Common myeloid progenitor, CD34-positive (primary cell): ENCODE results near the gene KRTAP2-3.
"Not testable (repeated sequence)": the region's sequence is repeated elsewhere in the genome, so short reads cannot be mapped to it uniquely, and the experiment has no call there.

ENCODE experiments used
- CTCF ChIA-PET: fragments of 350-600 bp; sonication (Branson Sonifier 250); formaldehyde crosslinking; loops from one replicate; lab custom pipeline; 2021; ENCODE audit warnings: antibody characterized with exemption; lab: Charles Lee
- POLR2A ChIA-PET: fragments of 350-600 bp; sonication (Branson Sonifier 250); formaldehyde crosslinking; loops from one replicate; lab custom pipeline; 2021; ENCODE audit warnings: antibody characterized with exemption; lab: Charles Lee
- DNase-seq, 3 donors: peaks; one replicate each; pipeline versions ENCODE4 v3.0.0 to v3.0.0-alpha.2; 2013
- H3K27ac ChIP-seq, 2 experiments: 1 replicate in 1 of 2; 2 replicates in 1 of 2; pipeline ENCODE4 v1.7.0; 2013; ENCODE audit warnings: inconsistent platforms in 2 of 2, low read length in 2 of 2, mild to moderate bottlenecking in 2 of 2, low read depth in 1 of 2, moderate library complexity in 1 of 2; ENCODE audit not compliant: severe bottlenecking in 2 of 2, insufficient read depth in 1 of 2, poor library complexity in 1 of 2
- H3K27me3 ChIP-seq, 5 experiments: replicated peaks in 2 of 5; 1 replicate in 3 of 5; 2 replicates in 2 of 5; pipeline versions ENCODE4 v1.6.1 to v1.7.0; 2013; ENCODE audit warnings: low read length in 4 of 5, mild to moderate bottlenecking in 2 of 5, moderate library complexity in 2 of 5, inconsistent platforms in 1 of 5; ENCODE audit not compliant: insufficient read depth in 5 of 5, control insufficient read depth in 4 of 5
- H3K36me3 ChIP-seq, 4 experiments: 1 replicate in 2 of 4; 2 replicates in 2 of 4; pipeline versions ENCODE4 v1.6.1 to v1.7.0; 2013; ENCODE audit warnings: low read length in 3 of 4, control low read depth in 1 of 4, mild to moderate bottlenecking in 1 of 4; ENCODE audit not compliant: control insufficient read depth in 4 of 4, insufficient read depth in 4 of 4
- H3K4me1 ChIP-seq, 4 experiments: 1 replicate in 3 of 4; 2 replicates in 1 of 4; pipeline versions ENCODE4 v1.6.1 to v1.7.1; 2013; ENCODE audit warnings: low read length in 3 of 4, mild to moderate bottlenecking in 3 of 4, control low read depth in 1 of 4, inconsistent platforms in 1 of 4, moderate library complexity in 1 of 4; ENCODE audit not compliant: control insufficient read depth in 4 of 4, insufficient read depth in 4 of 4; ENCODE audit errors: control extremely low read depth in 1 of 4
- H3K4me3 ChIP-seq, 7 experiments: 1 replicate in 4 of 7; 2 replicates in 3 of 7; pipeline versions ENCODE4 v1.5.1 to v1.7.0; 2013; ENCODE audit warnings: mild to moderate bottlenecking in 7 of 7, low read length in 6 of 7, moderate library complexity in 6 of 7, inconsistent platforms in 2 of 7, low read depth in 2 of 7, control low read depth in 1 of 7; ENCODE audit not compliant: insufficient read depth in 4 of 7, control insufficient read depth in 1 of 7; ENCODE audit errors: extremely low read depth in 1 of 7
- H3K9me3 ChIP-seq, 5 experiments: 1 replicate in 4 of 5; 2 replicates in 1 of 5; pipeline versions ENCODE4 v1.6.1 to v1.7.1; 2013; ENCODE audit warnings: low read length in 4 of 5, mild to moderate bottlenecking in 2 of 5, inconsistent platforms in 1 of 5, low read depth in 1 of 5, moderate library complexity in 1 of 5; ENCODE audit not compliant: control insufficient read depth in 4 of 5, insufficient read depth in 2 of 5; ENCODE audit errors: control extremely low read depth in 1 of 5
- WGBS: methylation state at CpG from one replicate; pipeline ENCODE4 v1.1.5; 2013; ENCODE audit not compliant: insufficient coverage; 5-methylcytosine and 5-hydroxymethylcytosine counted together

KRTAP2-3 gene

DNA sequence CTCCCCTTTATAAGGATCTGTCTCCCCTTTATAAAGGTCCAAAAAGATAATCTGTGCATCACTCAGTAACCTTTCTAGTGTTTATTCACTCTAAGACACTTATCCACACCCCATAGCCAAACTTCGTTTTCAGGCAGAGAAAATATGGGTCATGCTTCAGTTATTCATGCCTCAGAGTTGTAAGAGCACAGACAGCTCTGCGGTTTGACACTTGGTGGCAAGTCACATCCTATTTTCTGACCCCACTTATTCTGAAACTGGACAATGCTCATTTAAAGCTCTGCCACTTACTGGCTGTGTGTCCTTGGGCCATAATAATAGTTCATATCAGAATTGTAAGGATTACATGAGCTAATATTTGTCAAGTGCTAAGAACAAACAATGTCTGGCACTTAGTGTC, 10.8 kb downstream of the KRTAP2-3 start:
- POLR2A ChIA-PET, result no interaction called here
- CTCF ChIA-PET, result no interaction called here
- no peak overlapping the region for H3K27ac ChIP-seq
- H3K4me3 ChIP-seq, result no peak overlapping the region
- peaks cover 0 to 2% (median 0%) of the 10 kb centered on the region in 5 experiments for H3K9me3 ChIP-seq
- 87% methylated on average over 2 of the region's 2 CpGs for WGBS
- peaks cover 0 to 25% (median 3%) of the 10 kb centered on the region in 5 experiments for H3K27me3 ChIP-seq
- H3K4me1 ChIP-seq, result no peaks in the 10 kb centered on the region
- no peaks in the 10 kb centered on the region for H3K36me3 ChIP-seq
- DNase-seq, result no peak

DNA sequence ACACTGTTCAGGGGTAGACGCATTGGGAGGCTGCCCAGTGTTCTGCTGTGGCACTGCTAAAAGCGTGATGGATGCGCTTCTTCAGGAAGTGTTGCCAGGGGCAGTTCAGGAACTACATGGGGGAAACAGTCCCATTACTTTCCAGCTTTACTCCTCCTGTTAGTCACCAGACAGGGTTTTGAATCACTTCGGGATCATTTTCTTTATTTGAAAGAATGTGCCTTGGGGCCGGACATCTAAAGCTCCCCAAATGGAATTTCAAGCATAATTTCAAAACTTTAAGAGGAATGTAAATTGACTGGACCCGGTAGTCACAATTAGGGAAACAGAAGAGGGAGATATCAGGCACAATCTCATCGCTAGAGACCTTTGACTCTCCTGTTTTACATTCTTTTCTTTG, 11.5 kb downstream of the KRTAP2-3 start:
- H3K9me3 ChIP-seq, result peaks cover 0 to 3% (median under 1%) of the 10 kb centered on the region in 5 experiments
- no peak for DNase-seq
- 84% methylated on average over 5 of the region's 7 CpGs for WGBS
- no peaks in the 10 kb centered on the region for H3K36me3 ChIP-seq
- CTCF ChIA-PET, result no interaction called here
- H3K27ac ChIP-seq, result no peak overlapping the region
- no peaks in the 10 kb centered on the region for H3K4me1 ChIP-seq
- H3K27me3 ChIP-seq, result peaks cover 0 to 25% (median 3%) of the 10 kb centered on the region in 5 experiments
- POLR2A ChIA-PET, result no interaction called here
- no peak overlapping the region for H3K4me3 ChIP-seq

DNA sequence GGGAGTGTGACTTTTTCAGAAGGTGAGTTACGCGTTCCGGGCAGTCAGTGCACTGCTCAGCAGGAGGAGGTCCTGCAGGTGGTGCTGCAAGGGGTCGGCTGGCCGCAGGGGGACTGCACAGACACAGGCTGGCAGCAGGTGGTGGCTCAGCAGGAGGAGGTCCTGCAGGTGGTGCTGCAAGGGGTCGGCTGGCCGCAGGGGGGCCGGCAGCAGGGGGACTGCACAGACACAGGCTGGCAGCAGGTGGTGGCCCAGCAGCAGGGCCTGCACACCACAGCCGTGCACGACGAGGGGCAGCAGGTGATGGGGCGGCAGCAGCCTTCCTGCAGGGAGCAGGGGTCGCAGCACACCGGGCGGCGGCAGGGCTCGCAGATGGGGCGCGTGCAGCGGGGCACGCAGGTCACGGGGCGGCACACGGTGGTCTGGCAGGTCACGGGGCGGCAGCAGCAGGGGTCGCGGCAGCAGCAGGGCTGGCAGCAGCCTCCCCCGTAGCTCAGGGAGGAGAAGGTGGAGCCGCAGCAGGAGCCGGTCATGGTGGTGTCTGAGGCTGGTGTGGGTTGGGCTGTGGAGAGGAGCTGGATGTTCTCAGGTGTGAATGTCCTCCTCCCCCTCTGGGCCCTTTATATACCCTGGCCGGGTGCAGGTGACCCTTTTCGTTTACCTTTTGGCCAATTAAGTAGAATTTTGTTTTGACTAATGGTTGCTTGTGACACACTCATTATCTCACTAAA, 13.0 kb downstream of the KRTAP2-3 start, which contains the start of gene KRTAP2-1:
TSS of gene KRTAP2-1 (minus strand) at position 582 of the 731 bp plus-strand sequence. CDS start at position 533, 49 bp downstream.
- POLR2A ChIA-PET, H3K4me1 ChIP-seq, H3K9me3 ChIP-seq, H3K4me3 ChIP-seq, CTCF ChIA-PET, H3K27ac ChIP-seq, DNase-seq, H3K36me3 ChIP-seq: not testable (repeated sequence)
- H3K27me3 ChIP-seq, result peaks cover 0 to 25% (median 3%) of the 10 kb centered on the region in 5 experiments
- WGBS, result 80% methylated on average over 3 of the region's 33 CpGs

DNA sequence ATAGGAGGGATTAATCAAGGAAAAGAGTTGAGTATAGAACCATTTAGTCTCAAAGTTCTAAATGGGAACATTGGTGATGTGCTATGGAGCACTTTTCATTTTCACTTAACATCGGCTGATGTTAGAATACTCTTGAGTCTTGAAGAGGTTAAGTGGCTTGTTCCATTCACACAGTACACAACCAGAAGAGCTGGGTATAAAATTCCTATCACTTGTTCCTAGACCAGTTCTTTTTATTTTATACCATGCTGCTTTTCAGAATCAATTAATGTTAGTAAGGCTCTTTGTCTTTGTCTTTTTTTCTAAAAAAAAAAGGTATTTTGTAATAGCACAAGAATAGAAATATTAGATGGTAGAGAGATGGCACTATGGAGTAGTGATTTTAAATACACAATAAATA, 17.0 kb downstream of the KRTAP2-3 start:
- Histone ChIP-seq H3K4me3 (no peak overlapping the region), H3K9me3 (peaks cover 0 to 3% (median 0%) of the 10 kb centered on the region in 5 experiments), H3K4me1 (no peaks in the 10 kb centered on the region), H3K27me3 (peaks cover 0 to 16% (median 0%) of the 10 kb centered on the region in 5 experiments), H3K36me3 (no peaks in the 10 kb centered on the region), H3K27ac (no peak overlapping the region)
- ChIA-PET POLR2A (no interaction called here), CTCF (no interaction called here)
- WGBS, result no CpG with 5 or more reads among the region's 1 CpG
- no peak for DNase-seq

DNA sequence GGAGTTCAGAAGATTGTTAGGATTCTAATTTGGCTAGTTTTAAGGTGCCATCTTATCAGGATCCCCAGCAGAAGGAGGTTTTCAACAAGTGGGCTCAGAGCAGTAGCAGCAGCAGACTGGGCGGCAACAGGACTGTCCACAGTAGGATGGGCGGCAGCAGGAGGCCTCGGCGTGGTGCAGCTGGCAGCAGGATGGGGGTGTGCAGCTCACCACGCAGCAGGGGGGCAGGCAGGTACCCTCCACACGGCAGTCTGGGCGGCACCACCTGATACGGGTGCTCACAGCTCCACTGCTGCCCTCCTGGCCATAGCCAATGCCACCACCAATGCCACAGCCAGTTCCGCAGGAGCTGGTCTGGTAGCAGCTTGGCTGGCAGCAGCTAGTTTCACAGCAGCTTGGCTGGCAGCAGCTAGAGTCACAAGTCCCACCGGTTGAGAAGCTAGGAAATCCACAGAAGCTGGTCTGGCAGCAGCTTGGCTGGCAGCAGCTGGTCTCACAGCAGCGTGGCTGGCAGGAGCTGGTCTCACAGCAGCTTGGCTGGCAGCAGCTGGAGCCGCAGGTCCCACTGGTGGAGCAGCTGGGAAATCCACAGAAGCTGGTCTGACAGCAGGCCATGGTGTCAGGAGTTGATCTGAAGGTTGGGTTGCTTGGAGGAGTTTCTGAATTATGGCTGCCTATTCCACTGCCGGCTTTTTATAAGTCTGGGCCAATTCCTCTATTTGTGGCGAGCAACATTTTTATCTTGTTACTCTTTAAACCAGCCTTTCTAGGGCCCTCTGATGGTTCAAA, 18.9 kb downstream of the KRTAP2-3 start, which contains the start of gene KRTAP1-1:
TSS of gene KRTAP1-1 (minus strand) at position 668 of the 789 bp plus-strand sequence. CDS start at position 615, 53 bp downstream.
- H3K27me3 ChIP-seq, POLR2A ChIA-PET, DNase-seq, H3K4me1 ChIP-seq, H3K9me3 ChIP-seq, H3K27ac ChIP-seq, H3K4me3 ChIP-seq, CTCF ChIA-PET, H3K36me3 ChIP-seq: not testable (repeated sequence)
- 92% methylated on average over 10 of the region's 14 CpGs for WGBS

DNA sequence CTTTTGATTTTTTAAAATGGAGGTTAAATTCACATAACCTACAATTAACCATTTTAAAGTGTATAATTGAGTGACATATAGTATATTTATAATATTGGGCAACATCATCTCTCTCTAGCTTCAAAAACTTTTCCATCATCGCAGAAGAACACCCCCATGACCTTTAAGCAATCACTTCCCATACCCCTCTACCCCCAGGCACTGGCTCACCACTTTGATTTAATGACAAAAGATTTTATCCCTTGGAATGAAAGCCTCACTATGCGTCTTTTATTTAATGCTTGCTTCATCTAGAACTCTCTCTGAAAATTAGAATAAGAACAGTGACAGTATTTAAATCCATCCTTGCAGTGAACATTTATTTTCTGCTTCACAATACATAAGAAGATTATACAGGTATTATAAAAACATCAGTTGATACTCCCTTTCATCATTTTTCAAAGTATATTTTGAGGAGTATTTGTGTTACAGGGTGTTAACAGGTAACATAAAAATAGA, 22.0 kb downstream of the KRTAP2-3 start:
- CTCF ChIA-PET, result interaction anchor here (0.7 kb wide), 1 partner anchor 30 kb away, joined by 3 read pairs; no protein-coding TSS in a partner anchor

More for the DNA sequence above, 22.0 kb downstream of the KRTAP2-3 start:
- Histone ChIP-seq H3K27ac (no peak overlapping the region), H3K4me3 (no peak overlapping the region), H3K36me3 (no peaks in the 10 kb centered on the region), H3K4me1 (no peaks in the 10 kb centered on the region), H3K27me3 (peaks cover 0 to 3% (median 2%) of the 10 kb centered on the region in 5 experiments), H3K9me3 (no peaks in the 10 kb centered on the region)
- POLR2A ChIA-PET, result no interaction called here
- no CpG with 5 or more reads among the region's 2 CpGs for WGBS
- no peak for DNase-seq
